Stimulated activated naive CD4-positive, alpha-beta T cell treated with Interleukin-2 at 50 U/mL for 16 hours (primary cell): ENCODE data around the gene MEGF8.

Experiments
- DNase-seq: peaks from one replicate; lab custom pipeline; 2025; lab: John Stamatoyannopoulos, UW

Gene MEGF8

GRCh38 chr19:42355896-42356295 is 30.5 kb downstream of the MEGF8 start:
- DNase-seq, result no peak

GRCh38 chr19:42356686-42357085 is 31.3 kb downstream of the MEGF8 start:
- no peak for DNase-seq

- DNase-seq, result no peak
These were observed 31.9 kb downstream of the MEGF8 start for GRCh38 chr19:42357290-42357689.

- no peak for DNase-seq
These were observed 35.5 kb downstream of the MEGF8 start for GRCh38 chr19:42360787-42361544.

GRCh38 chr19:42361545-42361910 is 36.1 kb downstream of the MEGF8 start:
- DNase-seq, result no peak

GRCh38 chr19:42362342-42362741 is 36.9 kb downstream of the MEGF8 start:
- no peak for DNase-seq

GRCh38 chr19:42362891-42363440 is 37.5 kb downstream of the MEGF8 start:
- DNase-seq, result no peak

GRCh38 chr19:42363614-42364346 is 38.3 kb downstream of the MEGF8 start:
- no peak for DNase-seq

GRCh38 chr19:42366673-42367072 is 41.2 kb downstream of the MEGF8 start:
- DNase-seq, result no peak

- DNase-seq, result no peak
These were observed 42.5 kb downstream of the MEGF8 start for GRCh38 chr19:42367929-42368328.

GRCh38 chr19:42368360-42368759 is 42.9 kb downstream of the MEGF8 start:
- DNase-seq, result no peak

- no peak for DNase-seq
These were observed 43.3 kb downstream of the MEGF8 start for GRCh38 chr19:42368765-42369164.

GRCh38 chr19:42369433-42370067 is 44.1 kb downstream of the MEGF8 start:
- DNase-seq, result no peak

GRCh38 chr19:42370068-42370520 is 44.7 kb downstream of the MEGF8 start:
- no peak for DNase-seq

GRCh38 chr19:42370626-42371175 is 45.3 kb downstream of the MEGF8 start:
- no peak for DNase-seq

GRCh38 chr19:42374826-42375376 is 49.5 kb downstream of the MEGF8 start:
- DNase-seq, result no peak

- DNase-seq, result no peak
These were observed 50.2 kb downstream of the MEGF8 start for GRCh38 chr19:42375415-42376176.

- DNase-seq, result no peak
These were observed 50.7 kb downstream of the MEGF8 start for GRCh38 chr19:42376177-42376555.

GRCh38 chr19:42378225-42379215 is 53.1 kb downstream of the MEGF8 start:
- DNase-seq, result no peak

GRCh38 chr19:42380155-42380554 is 54.7 kb downstream of the MEGF8 start:
- no peak for DNase-seq
